Measurements from ENCODE around the gene SHANK1.

SHANK1 gene

GRCh38 chr19:50711805-50712204, 7.8 kb downstream of the SHANK1 start:
- no peaks in the 10 kb centered on the region for H3F3A ChIP-seq (ENCODE audit: low read depth)
- H3K4me2 ChIP-seq (ENCODE audit: low read depth, low read length, poor library complexity, severe bottlenecking) = no peak overlapping the region
- no peaks in the 10 kb centered on the region for H3K27me3 ChIP-seq (ENCODE audit: insufficient read depth, low read length, poor library complexity, severe bottlenecking)
- TF ChIP-seq EZH2phosphoT487 (IDR thresholded peaks at IDR 0.05; ENCODE audit: borderline replicate concordance) (no peak), CTCF (conservative IDR thresholded peaks at IDR 0.05; ENCODE audit: low read length) (no peak)
- no peaks in the 10 kb centered on the region for H4K20me1 ChIP-seq (ENCODE audit: insufficient read depth, low read length, poor library complexity, severe bottlenecking)
- no peak overlapping the region for H3K9ac ChIP-seq (ENCODE audit: low read depth, low read length, poor library complexity, severe bottlenecking)
- no peaks in the 10 kb centered on the region for H3K9me3 ChIP-seq (ENCODE audit: insufficient read depth, low read depth, low read length)
- H2AFZ ChIP-seq (ENCODE audit: low read length) = no peak overlapping the region
- H3K4me1 ChIP-seq (ENCODE audit: insufficient read depth, low read length, poor library complexity, severe bottlenecking) = peaks cover 17% of the 10 kb centered on the region
- H3K36me3 ChIP-seq (ENCODE audit: insufficient read depth, low read length) = no peaks in the 10 kb centered on the region
- no peaks in the 10 kb centered on the region for H3K79me2 ChIP-seq (ENCODE audit: insufficient read depth, low read length)
- H3K9me2 ChIP-seq (replicated peaks; ENCODE audit: low read depth, low read length) = no peaks in the 10 kb centered on the region
- H3K4me3 ChIP-seq (ENCODE audit: low read length, poor library complexity, severe bottlenecking) = no peak overlapping the region

GRCh38 chr19:50711196-50711595, 8.4 kb downstream of the SHANK1 start:
- H3K4me2 ChIP-seq (ENCODE audit: low read depth, low read length, poor library complexity, severe bottlenecking) = no peak overlapping the region
- no peaks in the 10 kb centered on the region for H4K20me1 ChIP-seq (ENCODE audit: insufficient read depth, low read length, poor library complexity, severe bottlenecking)
- H3K9me3 ChIP-seq (ENCODE audit: insufficient read depth, low read depth, low read length) = no peaks in the 10 kb centered on the region
- H3K4me3 ChIP-seq (ENCODE audit: low read length, poor library complexity, severe bottlenecking) = no peak overlapping the region
- H3K4me1 ChIP-seq (ENCODE audit: insufficient read depth, low read length, poor library complexity, severe bottlenecking) = peaks cover 17% of the 10 kb centered on the region
- H3K9me2 ChIP-seq (replicated peaks; ENCODE audit: low read depth, low read length) = no peaks in the 10 kb centered on the region
- H2AFZ ChIP-seq (ENCODE audit: low read length) = no peak overlapping the region
- H3K36me3 ChIP-seq (ENCODE audit: insufficient read depth, low read length) = no peaks in the 10 kb centered on the region
- H3K9ac ChIP-seq (ENCODE audit: low read depth, low read length, poor library complexity, severe bottlenecking) = no peak overlapping the region
- TF ChIP-seq EZH2phosphoT487 (IDR thresholded peaks at IDR 0.05; ENCODE audit: borderline replicate concordance) = no peak
- TF ChIP-seq CTCF (conservative IDR thresholded peaks at IDR 0.05; ENCODE audit: low read length) = no peak
- no peaks in the 10 kb centered on the region for H3K27me3 ChIP-seq (ENCODE audit: insufficient read depth, low read length, poor library complexity, severe bottlenecking)
- no peaks in the 10 kb centered on the region for H3K79me2 ChIP-seq (ENCODE audit: insufficient read depth, low read length)
- H3F3A ChIP-seq (ENCODE audit: low read depth) = no peaks in the 10 kb centered on the region

- Histone ChIP-seq H3K27me3 (ENCODE audit: insufficient read depth, low read length, poor library complexity, severe bottlenecking) (no peaks in the 10 kb centered on the region), H3K4me2 (ENCODE audit: low read depth, low read length, poor library complexity, severe bottlenecking) (no peak overlapping the region), H3K4me3 (ENCODE audit: low read length, poor library complexity, severe bottlenecking) (no peak overlapping the region), H3K9ac (ENCODE audit: low read depth, low read length, poor library complexity, severe bottlenecking) (no peak overlapping the region), H2AFZ (ENCODE audit: low read length) (no peak overlapping the region), H3K9me3 (ENCODE audit: insufficient read depth, low read depth, low read length) (no peaks in the 10 kb centered on the region), H3K9me2 (replicated peaks; ENCODE audit: low read depth, low read length) (no peaks in the 10 kb centered on the region), H3K36me3 (ENCODE audit: insufficient read depth, low read length) (no peaks in the 10 kb centered on the region), H3F3A (ENCODE audit: low read depth) (no peaks in the 10 kb centered on the region), H3K79me2 (ENCODE audit: insufficient read depth, low read length) (no peaks in the 10 kb centered on the region), H3K4me1 (ENCODE audit: insufficient read depth, low read length, poor library complexity, severe bottlenecking) (peaks cover 17% of the 10 kb centered on the region), H4K20me1 (ENCODE audit: insufficient read depth, low read length, poor library complexity, severe bottlenecking) (no peaks in the 10 kb centered on the region)
- TF ChIP-seq CTCF (conservative IDR thresholded peaks at IDR 0.05; ENCODE audit: low read length) = no peak
- no peak for TF ChIP-seq EZH2phosphoT487 (IDR thresholded peaks at IDR 0.05; ENCODE audit: borderline replicate concordance)
Observed at GRCh38 chr19:50710612-50711011, 9.0 kb downstream of the SHANK1 start.
